Ascending aorta (tissue), 2 donors: ENCODE measurements around the gene PANK2. TPM values are rescaled to one million over a fixed set of nuclear protein-coding genes. Genes with fewer than 3 reads are reported as not detected.
"Not testable (repeated sequence)": the region's sequence is repeated elsewhere in the genome, so short reads cannot be mapped to it uniquely, and the experiment has no call there.

Experiments
- DNase-seq, 2 donors: peaks; one replicate each; pipeline ENCODE4 v3.0.0-alpha.2; 2019; ENCODE audit warnings: low spot score in 2 of 2
- H3K27ac ChIP-seq, 2 donors: fragments of 200-600 bp; sonication (generic); one replicate each; pipeline ENCODE4 v1.5.1; 2016 to 2017; ENCODE audit warnings: mild to moderate bottlenecking in 1 of 2
- H3K27me3 ChIP-seq: fragments of 200-600 bp; sonication (generic); one replicate; pipeline ENCODE4 v1.5.1; 2017
- H3K36me3 ChIP-seq, 2 donors: fragments of 200-600 bp; sonication (generic); one replicate each; pipeline ENCODE4 v1.5.1; 2016
- H3K4me1 ChIP-seq, 2 donors: fragments of 200-600 bp; sonication (generic); one replicate each; pipeline ENCODE4 v1.5.1; 2016 to 2017; ENCODE audit warnings: mild to moderate bottlenecking in 1 of 2
- H3K4me3 ChIP-seq, 2 donors: fragments of 200-600 bp; sonication (generic); one replicate each; pipeline ENCODE4 v1.5.1; 2016 to 2017; ENCODE audit warnings: mild to moderate bottlenecking in 1 of 2
- H3K9me3 ChIP-seq, 2 donors: fragments of 200-600 bp; sonication (generic); one replicate each; pipeline ENCODE4 v1.5.1; 2016
- CTCF ChIP-seq, 3 experiments: fragments of 200-600 bp in 2 of 3; fragments of 450-650 bp in 1 of 3; sonication (generic) in 2 of 3; IDR thresholded peaks; one replicate each; pipeline ENCODE4 v1.5.1; 2016 to 2019; ENCODE audit warnings: antibody characterized with exemption in 3 of 3, mild to moderate bottlenecking in 1 of 3, moderate library complexity in 1 of 3
- intact Hi-C: fragments of 100-400 bp; cut with DNase I; formaldehyde crosslinking; loops from one replicate; pipeline ENCODE4 v1.15.1; 2023
- total RNA-seq: library from RNA; depleted of rRNA; stranded (reverse); fragments of >200 nt; gene quantifications from one replicate; pipeline ENCODE4 v1.1.0, GENCODE V29; 2016

Gene PANK2
- total RNA-seq, 1 donor from 2014 or later = 81.1 TPM

- Histone ChIP-seq H3K36me3 (peaks cover 6 to 19% of the 10 kb centered on the region in 2 donors), H3K27ac (no peak overlapping the region), H3K4me1 (no peaks in the 10 kb centered on the region), H3K4me3 (no peak overlapping the region), H3K9me3 (no peaks in the 10 kb centered on the region), H3K27me3 (no peaks in the 10 kb centered on the region)
- TF ChIP-seq CTCF (IDR thresholded peaks at IDR 0.05) = no peak
- intact Hi-C loops = no loop called here
- no peak for DNase-seq
These were observed 12.5 kb upstream of the PANK2 start for GRCh38 chr20:3876676-3877075.

GRCh38 chr20:3878921-3879274, 10.3 kb upstream of the PANK2 start:
- H3K36me3 ChIP-seq, intact Hi-C loops, H3K9me3 ChIP-seq: not testable (repeated sequence)

DNA sequence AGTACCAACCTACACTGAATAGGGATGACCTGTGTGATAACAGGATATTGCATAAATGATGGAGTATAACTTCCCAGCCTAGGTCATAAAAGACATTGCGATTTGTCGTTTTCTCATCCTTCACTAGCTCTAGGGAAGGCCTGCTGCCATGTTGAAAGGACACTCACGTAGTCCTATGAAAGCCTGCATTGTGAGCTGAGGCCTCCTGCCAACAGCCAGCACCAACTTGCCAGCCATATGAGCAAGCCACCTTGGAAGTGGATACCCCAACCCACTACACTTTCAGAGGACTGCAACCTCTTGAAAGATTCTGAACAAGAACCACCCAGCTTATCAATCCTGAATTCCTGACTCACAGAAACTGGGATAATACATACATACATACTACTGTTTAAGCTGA, 3.5 kb upstream of the PANK2 start:
- Histone ChIP-seq H3K27me3 (no peaks in the 10 kb centered on the region), H3K4me3 (no peak overlapping the region), H3K36me3 (no peaks in the 10 kb centered on the region), H3K4me1 (peaks cover 4 to 11% of the 10 kb centered on the region in 2 donors), H3K9me3 (no peaks in the 10 kb centered on the region), H3K27ac (no peak overlapping the region)
- no peak for DNase-seq
- intact Hi-C loops = no loop called here
- no peak for TF ChIP-seq CTCF (IDR thresholded peaks at IDR 0.05)

More at GRCh38 chr20:3878921-3879274, 10.3 kb upstream of the PANK2 start:
- H3K27ac ChIP-seq, H3K27me3 ChIP-seq, H3K4me3 ChIP-seq, DNase-seq, H3K4me1 ChIP-seq: not testable (repeated sequence)

GRCh38 chr20:3887876-3888620, 1.1 kb upstream of the PANK2 start:
- Histone ChIP-seq H3K4me3 (peak overlapping the region; percentile 97 to 99), H3K36me3 (no peaks in the 10 kb centered on the region), H3K4me1 (peaks cover 4 to 27% of the 10 kb centered on the region in 2 donors), H3K27ac (peak overlapping the region; percentile 96 to 99), H3K9me3 (no peaks in the 10 kb centered on the region), H3K27me3 (no peaks in the 10 kb centered on the region)
- no peak for DNase-seq
- intact Hi-C loops = loop anchor here (2.0 kb wide), 2 partner anchors 45 to 127 kb away; partner anchors contain the start of gene RNF24
- TF ChIP-seq CTCF (IDR thresholded peaks at IDR 0.05) = no peak

GRCh38 chr20:3889489-3890397, 556 bp downstream of the PANK2 start:
- Histone ChIP-seq H3K9me3 (no peaks in the 10 kb centered on the region), H3K4me3 (peak overlapping the region; percentile 97 to 99), H3K27ac (peak overlapping the region; percentile 96 to 99), H3K36me3 (no peaks in the 10 kb centered on the region), H3K27me3 (no peaks in the 10 kb centered on the region), H3K4me1 (peaks cover 10 to 39% of the 10 kb centered on the region in 2 donors)
- no peak for DNase-seq
- peak in 1 of 3 experiments; percentile 31 for TF ChIP-seq CTCF (IDR thresholded peaks at IDR 0.05)
- intact Hi-C loops = loop anchor here (1.0 to 2.0 kb wide), 4 partner anchors 43 to 196 kb away; partner anchors contain the start of genes AP5S1 and RNF24

DNA sequence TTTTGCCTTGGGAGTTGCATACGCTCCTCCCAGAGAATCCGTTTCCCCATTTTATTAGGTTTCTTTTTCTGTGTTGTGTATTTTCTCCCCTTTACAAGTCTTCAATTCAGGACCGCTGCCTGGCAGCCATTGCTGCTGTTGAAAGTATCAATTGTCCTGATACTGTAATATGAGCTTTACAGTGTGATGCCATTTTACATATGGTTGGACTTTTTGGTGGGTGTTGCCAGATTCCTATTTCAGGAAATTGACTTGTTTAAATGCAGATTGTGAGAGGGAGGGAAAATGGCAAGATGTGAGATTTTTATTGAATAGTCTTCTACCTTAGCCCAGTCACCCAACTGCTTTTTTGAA, 1.2 kb downstream of the PANK2 start:
- Histone ChIP-seq H3K36me3 (no peaks in the 10 kb centered on the region), H3K4me1 (peaks cover 10 to 43% of the 10 kb centered on the region in 2 donors), H3K4me3 (peak overlapping the region; percentile 97 to 99), H3K27me3 (no peaks in the 10 kb centered on the region), H3K27ac (peak overlapping the region; percentile 96 to 99), H3K9me3 (no peaks in the 10 kb centered on the region)
- no peak for DNase-seq
- intact Hi-C loops = no loop called here
- no peak for TF ChIP-seq CTCF (IDR thresholded peaks at IDR 0.05)
